Measurements from ENCODE around the gene TTN.

Gene TTN

DNA sequence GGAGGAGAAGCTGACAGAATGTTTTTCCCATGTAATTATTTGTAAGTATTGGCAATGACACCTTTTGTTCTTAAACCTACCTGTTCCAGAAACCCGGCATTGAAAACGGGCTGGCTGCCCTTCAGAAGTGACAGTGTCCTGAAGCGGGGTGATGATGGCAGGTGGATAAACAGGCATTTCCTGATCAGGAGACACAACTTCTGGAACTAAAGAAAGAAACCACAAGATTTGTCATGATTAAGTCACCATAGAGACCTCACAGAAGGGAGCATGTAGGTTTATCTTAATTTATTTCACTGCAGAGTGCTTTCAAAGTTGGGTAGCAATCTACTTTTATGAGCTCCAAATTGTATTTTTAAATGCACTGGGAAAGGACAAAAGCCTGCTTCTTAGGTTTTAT lies 43.1 kb downstream of the TTN start:
- no peak for DNase-seq (ENCODE audit: extremely low read depth, insufficient read length)
- H3K27me3 ChIP-seq (replicated peaks; ENCODE audit: control insufficient read depth, insufficient read depth, low read length), result no peaks in the 10 kb centered on the region
- TF ChIP-seq, protein P1, sequence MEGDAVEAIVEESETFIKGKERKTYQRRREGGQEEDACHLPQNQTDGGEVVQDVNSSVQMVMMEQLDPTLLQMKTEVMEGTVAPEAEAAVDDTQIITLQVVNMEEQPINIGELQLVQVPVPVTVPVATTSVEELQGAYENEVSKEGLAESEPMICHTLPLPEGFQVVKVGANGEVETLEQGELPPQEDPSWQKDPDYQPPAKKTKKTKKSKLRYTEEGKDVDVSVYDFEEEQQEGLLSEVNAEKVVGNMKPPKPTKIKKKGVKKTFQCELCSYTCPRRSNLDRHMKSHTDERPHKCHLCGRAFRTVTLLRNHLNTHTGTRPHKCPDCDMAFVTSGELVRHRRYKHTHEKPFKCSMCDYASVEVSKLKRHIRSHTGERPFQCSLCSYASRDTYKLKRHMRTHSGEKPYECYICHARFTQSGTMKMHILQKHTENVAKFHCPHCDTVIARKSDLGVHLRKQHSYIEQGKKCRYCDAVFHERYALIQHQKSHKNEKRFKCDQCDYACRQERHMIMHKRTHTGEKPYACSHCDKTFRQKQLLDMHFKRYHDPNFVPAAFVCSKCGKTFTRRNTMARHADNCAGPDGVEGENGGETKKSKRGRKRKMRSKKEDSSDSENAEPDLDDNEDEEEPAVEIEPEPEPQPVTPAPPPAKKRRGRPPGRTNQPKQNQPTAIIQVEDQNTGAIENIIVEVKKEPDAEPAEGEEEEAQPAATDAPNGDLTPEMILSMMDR (IDR thresholded peaks at IDR 0.05; ENCODE audit: insufficient read depth, low read length, poor library complexity, severe bottlenecking), result no peak
- H3K36me3 ChIP-seq (ENCODE audit: control insufficient read depth, insufficient read depth, low read length), result no peaks in the 10 kb centered on the region
- no peak overlapping the region for H3K4me3 ChIP-seq (replicated peaks; ENCODE audit: low read depth, low read length)

DNA sequence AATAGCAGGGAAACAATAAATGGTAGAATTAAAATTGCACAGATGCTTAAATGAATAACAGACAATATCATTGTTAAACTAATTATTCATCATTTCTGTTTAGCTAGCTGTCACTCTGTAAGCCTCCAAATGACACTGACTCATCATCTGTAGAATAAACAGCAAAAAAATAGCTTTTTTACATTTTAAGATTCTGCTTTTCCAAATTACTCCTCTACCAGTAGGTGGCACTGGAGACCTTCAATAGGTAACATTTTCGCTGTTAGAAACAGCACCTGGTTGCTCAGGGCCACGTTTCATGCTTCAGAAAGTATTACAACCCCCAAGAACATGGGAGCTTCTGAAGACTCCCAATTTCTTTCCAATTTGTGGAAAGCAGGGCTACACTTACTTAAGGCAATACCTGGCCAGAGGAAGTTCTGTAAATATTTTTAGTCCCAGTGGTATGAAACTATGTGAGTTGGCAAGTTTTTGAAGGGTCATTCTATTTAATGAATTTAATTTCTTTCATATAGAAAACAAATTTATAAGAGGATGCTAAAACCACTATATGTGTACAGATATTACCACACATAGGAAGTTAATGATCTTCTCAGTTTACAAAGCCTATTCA lies 45.4 kb downstream of the TTN start:
- DNase-seq (ENCODE audit: extremely low read depth, insufficient read length), result no peak
- H3K4me3 ChIP-seq (replicated peaks; ENCODE audit: low read depth, low read length), result no peak overlapping the region
- H3K36me3 ChIP-seq (ENCODE audit: control insufficient read depth, insufficient read depth, low read length), result no peaks in the 10 kb centered on the region
- no peaks in the 10 kb centered on the region for H3K27me3 ChIP-seq (replicated peaks; ENCODE audit: control insufficient read depth, insufficient read depth, low read length)
- TF ChIP-seq, protein P1 (IDR thresholded peaks at IDR 0.05; ENCODE audit: insufficient read depth, low read length, poor library complexity, severe bottlenecking), result peak; percentile 70

DNA sequence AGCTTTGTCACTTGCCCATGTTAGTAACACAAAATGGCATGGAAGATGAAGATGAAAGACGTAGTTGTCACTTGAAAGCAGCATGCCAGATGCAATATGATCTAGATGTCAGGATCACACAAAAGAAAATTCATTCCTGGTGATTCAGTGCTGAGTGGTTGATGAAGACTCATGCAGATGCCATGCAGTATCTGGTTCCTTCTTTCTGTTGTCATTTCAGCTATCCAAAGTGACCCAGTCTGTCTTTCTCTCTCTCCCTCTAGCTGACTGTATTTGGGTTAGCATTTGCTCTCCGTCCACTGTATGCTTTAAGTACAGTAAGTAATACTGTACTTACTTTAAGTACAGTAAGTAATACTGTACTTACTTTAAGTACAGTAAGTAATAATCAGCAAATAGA lies 50.4 kb downstream of the TTN start:
- TF ChIP-seq, protein P1 (IDR thresholded peaks at IDR 0.05; ENCODE audit: insufficient read depth, low read length, poor library complexity, severe bottlenecking), result no peak
- Histone ChIP-seq H3K4me3 (replicated peaks; ENCODE audit: low read depth, low read length) (no peak overlapping the region), H3K36me3 (ENCODE audit: control insufficient read depth, insufficient read depth, low read length) (no peaks in the 10 kb centered on the region), H3K27me3 (replicated peaks; ENCODE audit: control insufficient read depth, insufficient read depth, low read length) (no peaks in the 10 kb centered on the region)
- DNase-seq (ENCODE audit: extremely low read depth, insufficient read length), result no peak

DNA sequence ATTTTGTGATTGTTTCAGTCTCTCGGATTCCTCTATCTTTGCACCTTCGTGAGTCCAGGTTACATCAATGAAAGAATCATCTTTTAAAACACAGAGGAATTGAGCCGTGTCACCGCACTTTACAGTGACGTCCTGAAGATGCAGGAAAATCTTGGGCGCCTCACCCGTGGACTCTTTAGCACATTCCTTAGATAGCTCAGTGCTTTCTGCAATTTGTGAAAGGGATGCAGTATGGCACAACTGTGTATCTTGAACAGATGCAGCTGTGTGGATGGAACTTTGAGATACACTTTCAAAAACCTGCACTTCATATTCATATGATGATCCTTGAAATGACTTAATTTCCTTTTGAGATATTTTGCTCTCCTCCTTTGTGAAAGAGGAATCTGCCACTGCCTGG lies 50.9 kb downstream of the TTN start:
- Histone ChIP-seq H3K27me3 (replicated peaks; ENCODE audit: control insufficient read depth, insufficient read depth, low read length) (no peaks in the 10 kb centered on the region), H3K4me3 (replicated peaks; ENCODE audit: low read depth, low read length) (no peak overlapping the region), H3K36me3 (ENCODE audit: control insufficient read depth, insufficient read depth, low read length) (no peaks in the 10 kb centered on the region)
- no peak for DNase-seq (ENCODE audit: extremely low read depth, insufficient read length)
- TF ChIP-seq, protein P1 (IDR thresholded peaks at IDR 0.05; ENCODE audit: insufficient read depth, low read length, poor library complexity, severe bottlenecking), result no peak

DNA sequence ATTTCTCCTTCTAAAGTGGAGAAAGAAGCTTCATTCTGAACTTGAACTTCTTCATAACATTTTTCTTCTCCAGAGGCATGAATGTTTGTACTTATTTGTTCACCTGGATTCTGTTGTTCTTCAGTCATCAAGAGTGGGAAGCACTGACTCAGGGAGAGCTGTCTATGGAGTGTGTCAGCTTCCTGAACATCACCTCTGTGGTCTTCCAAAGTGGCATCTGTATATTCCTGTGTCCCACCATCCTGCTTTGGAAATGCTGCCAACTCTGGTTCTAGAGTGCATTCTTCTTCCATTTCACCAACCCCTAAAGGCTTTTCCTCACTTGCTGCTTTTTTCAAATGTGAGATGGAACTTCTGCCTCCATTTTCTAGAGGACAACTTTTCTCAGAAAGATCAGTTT lies 59.5 kb downstream of the TTN start:
- Histone ChIP-seq H3K4me3 (replicated peaks; ENCODE audit: low read depth, low read length) (no peak overlapping the region), H3K36me3 (ENCODE audit: control insufficient read depth, insufficient read depth, low read length) (no peaks in the 10 kb centered on the region), H3K27me3 (replicated peaks; ENCODE audit: control insufficient read depth, insufficient read depth, low read length) (no peaks in the 10 kb centered on the region)
- DNase-seq (ENCODE audit: extremely low read depth, insufficient read length), result no peak
- TF ChIP-seq, protein P1 (IDR thresholded peaks at IDR 0.05; ENCODE audit: insufficient read depth, low read length, poor library complexity, severe bottlenecking), result no peak

DNA sequence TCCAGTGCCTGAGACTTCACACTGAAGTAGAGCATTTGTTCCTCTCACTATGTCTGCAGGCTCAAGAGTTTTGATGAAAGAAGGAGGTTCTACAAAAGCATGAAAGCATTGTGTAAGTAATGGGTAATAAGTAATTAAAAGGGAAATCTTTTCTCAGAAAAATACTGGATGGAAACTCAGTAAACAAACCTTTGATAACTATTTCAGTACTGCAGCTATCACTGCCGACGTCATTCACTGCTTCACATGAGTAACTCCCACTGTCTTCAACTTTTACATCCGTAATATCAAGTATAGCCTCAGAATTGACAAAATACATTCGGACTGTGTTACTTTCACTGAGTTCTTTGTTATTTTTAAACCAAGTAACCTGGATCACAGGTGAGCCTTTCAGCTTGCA lies 72.7 kb downstream of the TTN start:
- no peaks in the 10 kb centered on the region for H3K36me3 ChIP-seq (ENCODE audit: control insufficient read depth, insufficient read depth, low read length)
- no peak for DNase-seq (ENCODE audit: extremely low read depth, insufficient read length)
- no peaks in the 10 kb centered on the region for H3K27me3 ChIP-seq (replicated peaks; ENCODE audit: control insufficient read depth, insufficient read depth, low read length)
- H3K4me3 ChIP-seq (replicated peaks; ENCODE audit: low read depth, low read length), result no peak overlapping the region
- TF ChIP-seq, protein P1 (IDR thresholded peaks at IDR 0.05; ENCODE audit: insufficient read depth, low read length, poor library complexity, severe bottlenecking), result no peak
